Spleen (tissue), 7 donors: ENCODE data around the gene PADI2.

Source experiments
- CTCF ChIP-seq, 11 experiments: fragments of 200-600 bp in 7 of 11; fragments of 450-650 bp in 4 of 11; sonication (generic) in 4 of 11; IDR thresholded peaks in 8 of 11; conservative IDR thresholded peaks in 3 of 11; 1 replicate in 7 of 11; 2 replicates in 4 of 11; pipeline versions ENCODE4 v1.4.0 to v1.8.0; 2016 to 2021; ENCODE audit warnings: antibody characterized with exemption in 11 of 11, inconsistent platforms in 4 of 11, mild to moderate bottlenecking in 1 of 11
- POLR2AphosphoS5 ChIP-seq, 3 donors: sonication (generic); formaldehyde crosslinking; IDR thresholded peaks; one replicate each; pipeline ENCODE4 v1.5.1; 2017; ENCODE audit warnings: antibody characterized with exemption in 3 of 3
- donor health status: DM: no; HTN: no; CAD: no; lungs with moderate emphysema.
- donor health status: DM: no; HTN: no; CAD: no.
- donor health status: DM: no; HTN: no; CAD: no.

- no peak for TF ChIP-seq CTCF (IDR thresholded peaks at IDR 0.05 in 8 of 11, conservative IDR thresholded peaks at IDR 0.05 in 3 of 11)
- TF ChIP-seq POLR2AphosphoS5 (IDR thresholded peaks at IDR 0.05) = peak in 1 of 3 donors; percentile 38
Measured at GRCh38 chr1:17098446-17099317, 20.6 kb downstream of the PADI2 start.
